NCI-H1417 treated with DMSO at 0.1 percent for 48 hours (cell line): ENCODE results near the gene GRK6.

Experiments
- DNase-seq: peaks from one replicate; lab custom pipeline; 2025; lab: John Stamatoyannopoulos, UW

GRK6 gene

GRCh38 chr5:177487975-177488374 lies 61.5 kb downstream of the GRK6 start:
- no peak for DNase-seq

GRCh38 chr5:177489119-177489716 lies 62.7 kb downstream of the GRK6 start:
- no peak for DNase-seq

- DNase-seq = no peak
These were observed 64.0 kb downstream of the GRK6 start for GRCh38 chr5:177490311-177490991.

GRCh38 chr5:177490992-177491391 lies 64.5 kb downstream of the GRK6 start:
- no peak for DNase-seq

GRCh38 chr5:177491429-177491945 lies 65.0 kb downstream of the GRK6 start:
- no peak for DNase-seq

- DNase-seq = no peak
These were observed 65.7 kb downstream of the GRK6 start for GRCh38 chr5:177491983-177492746.
